ENCODE measurements around the gene STX19.

DNA sequence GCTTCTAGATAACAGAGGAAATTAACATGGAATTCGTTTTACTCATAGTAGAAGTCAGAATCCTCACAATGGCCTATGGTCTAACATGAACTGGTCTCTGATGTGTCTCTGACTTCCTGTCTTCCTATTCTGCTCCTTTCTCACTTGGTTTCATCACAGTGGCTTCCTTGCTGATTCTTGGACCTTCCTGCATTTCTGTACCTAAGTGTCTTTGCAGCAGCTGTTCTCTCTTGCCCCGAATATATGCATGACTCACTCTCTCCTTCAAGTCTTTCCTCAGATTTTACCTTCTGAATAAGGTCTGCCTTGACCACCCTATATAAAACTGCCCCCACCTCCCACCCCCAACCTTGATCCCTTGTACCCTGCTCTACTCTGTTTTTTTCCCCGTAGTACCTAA is 34.3 kb downstream of the STX19 start:
- TF ChIP-seq POLR2AphosphoS5 (IDR thresholded peaks at IDR 0.05) (no peak), CTCF (IDR thresholded peaks at IDR 0.05) (no peak), POLR2A (IDR thresholded peaks at IDR 0.05) (no peak)

Measured in transverse colon (tissue), 4 donors.